GM19240 (cell line): Measurements from ENCODE around the gene FEV.

Experiments used
- DNase-seq: peaks from one replicate; pipeline ENCODE4 v3.0.0; 2011; ENCODE audit warnings: low spot score; ENCODE audit not compliant: insufficient read length

Gene FEV

GRCh38 chr2:218979846-218980734 lies 4.9 kb downstream of the FEV start:
- peak; percentile 83 for DNase-seq

GRCh38 chr2:218975060-218975777 lies 9.8 kb downstream of the FEV start:
- no peak for DNase-seq

GRCh38 chr2:218970894-218971293 lies 14.1 kb downstream of the FEV start:
- DNase-seq = no peak

GRCh38 chr2:218964041-218964771 lies 20.8 kb downstream of the FEV start:
- DNase-seq = no peak

GRCh38 chr2:218963601-218964000 lies 21.4 kb downstream of the FEV start:
- no peak for DNase-seq

- DNase-seq = no peak
Measured at GRCh38 chr2:218962859-218963492, 22.0 kb downstream of the FEV start.

- no peak for DNase-seq
Measured at GRCh38 chr2:218961651-218962570, 23.1 kb downstream of the FEV start.

GRCh38 chr2:218961229-218961628 lies 23.8 kb downstream of the FEV start:
- no peak for DNase-seq

- no peak for DNase-seq
Measured at GRCh38 chr2:218960309-218961165, 24.4 kb downstream of the FEV start.

GRCh38 chr2:218959761-218960308 lies 25.1 kb downstream of the FEV start:
- DNase-seq = no peak

GRCh38 chr2:218959141-218959731 lies 25.7 kb downstream of the FEV start, which contains the start of gene CDK5R2:
Gene CDK5R2 (plus strand): TSS chr2:218959666. CDS start chr2:218959821, 155 bp downstream.
- DNase-seq = peak; percentile 94

- no peak for DNase-seq
Measured at GRCh38 chr2:218958276-218958675, 26.7 kb downstream of the FEV start.

- DNase-seq = no peak
Measured at GRCh38 chr2:218957671-218958070, 27.3 kb downstream of the FEV start.

- DNase-seq = no peak
Measured at GRCh38 chr2:218956039-218956438, 28.9 kb downstream of the FEV start.

- DNase-seq = no peak
Measured at GRCh38 chr2:218954541-218955300, 30.3 kb downstream of the FEV start.

GRCh38 chr2:218953366-218953954 lies 31.5 kb downstream of the FEV start:
- DNase-seq = no peak

- DNase-seq = no peak
Measured at GRCh38 chr2:218952160-218952559, 32.8 kb downstream of the FEV start.
